HL-60 (cell line): ENCODE data around the gene RAB1B.
"Not testable (repeated sequence)": the region's sequence is repeated elsewhere in the genome, so short reads cannot be mapped to it uniquely, and the experiment has no call there.

Experiments
- GABPA ChIP-seq: IDR thresholded peaks from 2 replicates; pipeline ENCODE4 v1.6.1; 2012; ENCODE audit warnings: low read depth
- POLR2AphosphoS5 ChIP-seq: IDR thresholded peaks from 2 replicates; pipeline ENCODE4 v1.6.1; 2012; ENCODE audit warnings: low read depth
- SPI1 ChIP-seq: IDR thresholded peaks from 2 replicates; pipeline ENCODE4 v1.6.1; 2012; ENCODE audit warnings: low read depth, mild to moderate bottlenecking, borderline replicate concordance
- TF ChIP-seq, protein P1 (sequence below): IDR thresholded peaks from one replicate; pipeline ENCODE4 v1.5.1; 2011; ENCODE audit warnings: low read length, control low read depth, inconsistent platforms; ENCODE audit not compliant: insufficient read depth
- TF ChIP-seq, protein P2 (sequence below): IDR thresholded peaks from 2 replicates; pipeline ENCODE4 v1.6.1; 2012; ENCODE audit warnings: low read depth; ENCODE audit not compliant: insufficient replicate concordance

DNA sequence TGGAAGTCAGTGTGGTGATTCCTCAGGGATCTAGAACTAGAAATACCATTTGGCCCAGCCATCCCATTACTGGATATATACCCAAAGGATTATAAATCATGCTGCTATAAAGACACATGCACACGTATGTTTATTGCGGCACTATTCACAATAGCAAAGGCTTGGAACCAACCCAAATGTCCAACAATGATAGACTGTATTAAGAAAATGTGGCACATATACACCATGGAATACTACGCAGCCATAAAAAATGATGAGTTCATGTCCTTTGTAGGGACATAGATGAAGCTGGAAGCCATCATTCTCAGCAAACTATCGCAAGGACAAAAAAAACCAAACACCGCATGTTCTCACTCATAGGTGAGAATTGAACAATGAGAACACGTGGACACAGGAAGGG lies 52.3 kb downstream of the RAB1B start:
- TF ChIP-seq, protein P1, sequence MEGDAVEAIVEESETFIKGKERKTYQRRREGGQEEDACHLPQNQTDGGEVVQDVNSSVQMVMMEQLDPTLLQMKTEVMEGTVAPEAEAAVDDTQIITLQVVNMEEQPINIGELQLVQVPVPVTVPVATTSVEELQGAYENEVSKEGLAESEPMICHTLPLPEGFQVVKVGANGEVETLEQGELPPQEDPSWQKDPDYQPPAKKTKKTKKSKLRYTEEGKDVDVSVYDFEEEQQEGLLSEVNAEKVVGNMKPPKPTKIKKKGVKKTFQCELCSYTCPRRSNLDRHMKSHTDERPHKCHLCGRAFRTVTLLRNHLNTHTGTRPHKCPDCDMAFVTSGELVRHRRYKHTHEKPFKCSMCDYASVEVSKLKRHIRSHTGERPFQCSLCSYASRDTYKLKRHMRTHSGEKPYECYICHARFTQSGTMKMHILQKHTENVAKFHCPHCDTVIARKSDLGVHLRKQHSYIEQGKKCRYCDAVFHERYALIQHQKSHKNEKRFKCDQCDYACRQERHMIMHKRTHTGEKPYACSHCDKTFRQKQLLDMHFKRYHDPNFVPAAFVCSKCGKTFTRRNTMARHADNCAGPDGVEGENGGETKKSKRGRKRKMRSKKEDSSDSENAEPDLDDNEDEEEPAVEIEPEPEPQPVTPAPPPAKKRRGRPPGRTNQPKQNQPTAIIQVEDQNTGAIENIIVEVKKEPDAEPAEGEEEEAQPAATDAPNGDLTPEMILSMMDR, result not testable (repeated sequence)
- TF ChIP-seq POLR2AphosphoS5, SPI1, GABPA: not testable (repeated sequence)
- TF ChIP-seq, protein P2, sequence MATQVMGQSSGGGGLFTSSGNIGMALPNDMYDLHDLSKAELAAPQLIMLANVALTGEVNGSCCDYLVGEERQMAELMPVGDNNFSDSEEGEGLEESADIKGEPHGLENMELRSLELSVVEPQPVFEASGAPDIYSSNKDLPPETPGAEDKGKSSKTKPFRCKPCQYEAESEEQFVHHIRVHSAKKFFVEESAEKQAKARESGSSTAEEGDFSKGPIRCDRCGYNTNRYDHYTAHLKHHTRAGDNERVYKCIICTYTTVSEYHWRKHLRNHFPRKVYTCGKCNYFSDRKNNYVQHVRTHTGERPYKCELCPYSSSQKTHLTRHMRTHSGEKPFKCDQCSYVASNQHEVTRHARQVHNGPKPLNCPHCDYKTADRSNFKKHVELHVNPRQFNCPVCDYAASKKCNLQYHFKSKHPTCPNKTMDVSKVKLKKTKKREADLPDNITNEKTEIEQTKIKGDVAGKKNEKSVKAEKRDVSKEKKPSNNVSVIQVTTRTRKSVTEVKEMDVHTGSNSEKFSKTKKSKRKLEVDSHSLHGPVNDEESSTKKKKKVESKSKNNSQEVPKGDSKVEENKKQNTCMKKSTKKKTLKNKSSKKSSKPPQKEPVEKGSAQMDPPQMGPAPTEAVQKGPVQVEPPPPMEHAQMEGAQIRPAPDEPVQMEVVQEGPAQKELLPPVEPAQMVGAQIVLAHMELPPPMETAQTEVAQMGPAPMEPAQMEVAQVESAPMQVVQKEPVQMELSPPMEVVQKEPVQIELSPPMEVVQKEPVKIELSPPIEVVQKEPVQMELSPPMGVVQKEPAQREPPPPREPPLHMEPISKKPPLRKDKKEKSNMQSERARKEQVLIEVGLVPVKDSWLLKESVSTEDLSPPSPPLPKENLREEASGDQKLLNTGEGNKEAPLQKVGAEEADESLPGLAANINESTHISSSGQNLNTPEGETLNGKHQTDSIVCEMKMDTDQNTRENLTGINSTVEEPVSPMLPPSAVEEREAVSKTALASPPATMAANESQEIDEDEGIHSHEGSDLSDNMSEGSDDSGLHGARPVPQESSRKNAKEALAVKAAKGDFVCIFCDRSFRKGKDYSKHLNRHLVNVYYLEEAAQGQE, result not testable (repeated sequence)
